Right kidney (tissue), 1 donor: ENCODE results near the gene SEC61B.

ENCODE experiments used
- DNase-seq: peaks from one replicate; pipeline ENCODE4 v3.0.0-alpha.2; 2016

The SEC61B gene

DNA sequence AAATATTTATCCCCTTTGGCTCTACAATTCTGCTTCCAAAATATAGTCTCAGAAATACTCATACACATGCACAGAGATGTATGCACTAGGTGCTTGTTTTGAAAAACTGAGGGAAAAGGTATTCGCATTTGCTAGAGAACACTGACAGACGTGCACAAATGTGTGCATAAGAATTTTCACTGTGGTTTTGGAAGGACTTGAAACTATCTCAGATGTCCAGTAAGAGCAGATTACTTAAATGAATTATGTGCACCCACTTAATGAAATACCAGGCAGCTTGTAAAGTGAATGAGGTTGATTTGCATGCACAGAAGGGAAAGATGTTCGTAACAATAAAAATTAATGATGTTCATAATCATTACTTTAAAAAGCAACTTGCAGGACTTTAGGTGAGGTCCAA, 48.4 kb downstream of the SEC61B start:
- no peak for DNase-seq

DNA sequence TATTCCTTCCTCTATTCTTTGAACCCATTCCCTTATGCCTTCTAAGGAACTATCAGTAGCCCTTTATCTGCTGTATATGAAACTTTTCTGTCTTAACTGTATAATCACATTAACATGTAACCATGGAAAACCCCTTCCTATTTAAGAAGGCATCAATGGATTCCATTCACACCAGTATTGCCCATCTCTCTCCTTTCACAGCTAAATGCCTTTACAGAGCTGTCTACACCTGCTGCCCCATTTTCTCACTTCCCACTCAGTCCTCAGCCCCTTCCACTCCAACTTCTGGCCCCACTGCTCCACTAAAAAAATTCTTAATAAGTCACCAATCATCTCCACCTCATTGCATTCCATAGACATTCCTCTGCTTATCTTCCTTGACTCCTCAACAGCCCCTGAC, 50.8 kb downstream of the SEC61B start:
- no peak for DNase-seq

DNA sequence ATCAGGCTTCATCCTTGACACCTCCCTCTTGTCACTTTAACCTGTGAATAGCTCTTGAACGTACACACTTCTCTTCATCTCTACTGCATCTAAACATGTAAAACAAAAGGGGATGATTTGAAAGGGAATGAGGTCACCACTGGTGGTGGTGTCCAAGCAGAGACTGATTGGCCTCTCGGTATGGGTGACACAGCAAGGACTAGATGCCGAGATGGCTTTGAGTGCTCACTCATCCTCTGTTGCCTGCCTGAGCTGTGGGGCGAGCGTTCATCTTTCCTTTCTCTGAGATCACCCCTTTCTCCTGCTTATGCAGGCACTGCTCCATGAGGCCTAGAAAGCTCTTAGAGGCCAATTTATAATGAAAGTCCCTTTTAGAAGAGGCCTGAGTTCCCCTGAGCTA, 51.9 kb downstream of the SEC61B start:
- DNase-seq, result no peak

DNA sequence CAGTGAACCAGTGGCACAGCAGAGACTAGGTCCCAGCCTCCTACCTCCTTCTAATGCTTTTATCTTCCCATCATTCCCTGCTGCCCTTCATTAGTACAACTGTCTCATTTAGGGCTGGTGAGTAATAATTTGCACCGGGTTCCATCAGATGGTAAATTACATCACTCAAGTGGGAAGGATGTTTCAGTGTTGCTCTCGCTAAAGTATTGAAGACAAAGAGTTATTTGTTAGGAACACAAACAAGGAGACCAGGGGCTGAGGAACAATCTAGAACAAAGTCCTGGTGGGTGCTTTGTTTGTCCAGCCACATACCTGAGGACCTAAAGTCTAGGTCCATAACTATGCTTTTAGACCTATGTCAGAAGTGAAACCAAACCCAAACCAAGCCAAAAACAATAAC, 52.4 kb downstream of the SEC61B start:
- no peak for DNase-seq
